Measurements from ENCODE around the gene RNF181. TPM values are rescaled to one million over a fixed set of nuclear protein-coding genes. Genes with fewer than 3 reads are reported as not detected.

RNF181 gene
- total RNA-seq, 1 experiment from 2014 or later, result 123 TPM

DNA sequence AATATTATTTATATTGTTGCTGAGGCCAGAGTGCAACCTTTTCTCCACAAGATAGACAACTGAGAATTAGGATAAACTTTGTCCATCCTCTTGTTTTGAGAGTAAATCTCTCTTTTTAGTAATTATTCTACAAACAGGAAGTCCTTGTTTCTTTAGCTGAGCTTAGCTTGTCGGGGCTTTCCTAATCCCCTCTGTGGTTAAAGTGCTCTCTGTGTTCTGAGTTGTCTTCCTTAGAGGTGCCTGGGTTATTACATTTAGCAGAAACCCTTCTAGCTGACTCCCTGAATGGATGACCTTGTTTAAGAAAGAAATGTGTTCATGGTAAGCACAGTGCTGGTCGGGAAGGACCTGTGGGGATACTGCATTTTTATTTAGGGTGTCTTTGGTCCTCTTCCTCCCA, 33.1 kb downstream of the RNF181 start:
- H3K4me3 Mint-ChIP-seq (ENCODE audit: unreplicated experiment), result no peak overlapping the region
- TF ChIP-seq CTCF (IDR thresholded peaks at IDR 0.05; ENCODE audit: insufficient read depth in 1 of 2, low read depth in 1 of 2, low read length in 1 of 2, severe bottlenecking in 1 of 2, unreplicated experiment in 1 of 2), result no peak
- no peak overlapping the region for H3K27ac Mint-ChIP-seq (ENCODE audit: unreplicated experiment)
- DNase-seq, result no peak
- intact Hi-C loops (cut with micrococcal nuclease; ENCODE audit: unreplicated experiment), result no loop called here
- H3K27me3 Mint-ChIP-seq (ENCODE audit: insufficient read depth, unreplicated experiment), result no peaks in the 10 kb centered on the region
- ChIA-PET CTCF (interaction anchor here (0.7 to 2.5 kb wide), 4 partner anchors 9 to 435 kb away, joined by 4 to 13 read pairs (median 6); no protein-coding TSS in a partner anchor), POLR2A (interaction anchor here (0.7 kb wide), 1 partner anchor 77 kb away, joined by 5 read pairs; no protein-coding TSS in a partner anchor)
- no peaks in the 10 kb centered on the region for H3K27me3 ChIP-seq (replicated peaks; ENCODE audit: control insufficient read depth, insufficient read depth, low read length)
- H3K4me1 Mint-ChIP-seq (ENCODE audit: low read depth, unreplicated experiment), result no peaks in the 10 kb centered on the region
- H3K36me3 Mint-ChIP-seq (ENCODE audit: insufficient read depth, unreplicated experiment), result peaks cover 98% of the 10 kb centered on the region
- H3K36me3 ChIP-seq (ENCODE audit: control insufficient read depth, insufficient read depth, low read length), result peaks cover 5% of the 10 kb centered on the region
- no peaks in the 10 kb centered on the region for H3K9me3 ChIP-seq
- no peak overlapping the region for H3K4me3 ChIP-seq (ENCODE audit: low read depth, low read length)
- no peaks in the 10 kb centered on the region for H3K4me1 ChIP-seq
- no TSS peak for BruUV-seq (replicated peaks)
- no peaks in the 10 kb centered on the region for H3K9me3 Mint-ChIP-seq (ENCODE audit: unreplicated experiment)

- Mint-ChIP-seq H3K36me3 (ENCODE audit: insufficient read depth, unreplicated experiment) (peaks cover 95% of the 10 kb centered on the region), H3K4me3 (ENCODE audit: unreplicated experiment) (no peak overlapping the region), H3K27ac (ENCODE audit: unreplicated experiment) (no peak overlapping the region), H3K9me3 (ENCODE audit: unreplicated experiment) (no peaks in the 10 kb centered on the region), H3K27me3 (ENCODE audit: insufficient read depth, unreplicated experiment) (no peaks in the 10 kb centered on the region), H3K4me1 (ENCODE audit: low read depth, unreplicated experiment) (no peaks in the 10 kb centered on the region)
- ChIA-PET POLR2A (no interaction called here), CTCF (no interaction called here)
- H3K9me3 ChIP-seq, result no peaks in the 10 kb centered on the region
- H3K27me3 ChIP-seq (replicated peaks; ENCODE audit: control insufficient read depth, insufficient read depth, low read length), result no peaks in the 10 kb centered on the region
- no peaks in the 10 kb centered on the region for H3K4me1 ChIP-seq
- peaks cover 2% of the 10 kb centered on the region; the same call in 1 of the 2 replicates for H3K36me3 ChIP-seq (ENCODE audit: control insufficient read depth, insufficient read depth, low read length)
- intact Hi-C loops (cut with micrococcal nuclease; ENCODE audit: unreplicated experiment), result no loop called here
- no TSS peak for BruUV-seq (replicated peaks)
- no peak overlapping the region for H3K4me3 ChIP-seq (ENCODE audit: low read depth, low read length)
- no peak for TF ChIP-seq CTCF (IDR thresholded peaks at IDR 0.05; ENCODE audit: insufficient read depth in 1 of 2, low read depth in 1 of 2, low read length in 1 of 2, severe bottlenecking in 1 of 2, unreplicated experiment in 1 of 2)
- no peak for DNase-seq
Observed at GRCh38 chr2:85631316-85631715, 35.8 kb downstream of the RNF181 start.

- Histone ChIP-seq H3K36me3 (ENCODE audit: control insufficient read depth, insufficient read depth, low read length) (peaks cover 7% of the 10 kb centered on the region), H3K4me1 (no peaks in the 10 kb centered on the region), H3K27me3 (replicated peaks; ENCODE audit: control insufficient read depth, insufficient read depth, low read length) (no peaks in the 10 kb centered on the region), H3K9me3 (no peaks in the 10 kb centered on the region), H3K4me3 (ENCODE audit: low read depth, low read length) (no peak overlapping the region)
- no peak for DNase-seq
- Mint-ChIP-seq H3K27ac (ENCODE audit: unreplicated experiment) (no peak overlapping the region), H3K36me3 (ENCODE audit: insufficient read depth, unreplicated experiment) (peaks cover 96% of the 10 kb centered on the region), H3K4me3 (ENCODE audit: unreplicated experiment) (no peak overlapping the region), H3K4me1 (ENCODE audit: low read depth, unreplicated experiment) (no peaks in the 10 kb centered on the region), H3K9me3 (ENCODE audit: unreplicated experiment) (no peaks in the 10 kb centered on the region), H3K27me3 (ENCODE audit: insufficient read depth, unreplicated experiment) (no peaks in the 10 kb centered on the region)
- ChIA-PET CTCF (no interaction called here), POLR2A (no interaction called here)
- no TSS peak for BruUV-seq (replicated peaks)
- no peak for TF ChIP-seq CTCF (IDR thresholded peaks at IDR 0.05; ENCODE audit: insufficient read depth in 1 of 2, low read depth in 1 of 2, low read length in 1 of 2, severe bottlenecking in 1 of 2, unreplicated experiment in 1 of 2)
- intact Hi-C loops (cut with micrococcal nuclease; ENCODE audit: unreplicated experiment), result no loop called here
Observed at GRCh38 chr2:85635011-85635410, 39.5 kb downstream of the RNF181 start.

Data from Caco-2 (cell line).